ENCODE data around the gene POLD4.

POLD4 gene

GRCh38 chr11:67314218-67314617, 39.1 kb downstream of the POLD4 start:
- no peak for DNase-seq

GRCh38 chr11:67313125-67313890, 40.0 kb downstream of the POLD4 start:
- no peak for DNase-seq

DNA sequence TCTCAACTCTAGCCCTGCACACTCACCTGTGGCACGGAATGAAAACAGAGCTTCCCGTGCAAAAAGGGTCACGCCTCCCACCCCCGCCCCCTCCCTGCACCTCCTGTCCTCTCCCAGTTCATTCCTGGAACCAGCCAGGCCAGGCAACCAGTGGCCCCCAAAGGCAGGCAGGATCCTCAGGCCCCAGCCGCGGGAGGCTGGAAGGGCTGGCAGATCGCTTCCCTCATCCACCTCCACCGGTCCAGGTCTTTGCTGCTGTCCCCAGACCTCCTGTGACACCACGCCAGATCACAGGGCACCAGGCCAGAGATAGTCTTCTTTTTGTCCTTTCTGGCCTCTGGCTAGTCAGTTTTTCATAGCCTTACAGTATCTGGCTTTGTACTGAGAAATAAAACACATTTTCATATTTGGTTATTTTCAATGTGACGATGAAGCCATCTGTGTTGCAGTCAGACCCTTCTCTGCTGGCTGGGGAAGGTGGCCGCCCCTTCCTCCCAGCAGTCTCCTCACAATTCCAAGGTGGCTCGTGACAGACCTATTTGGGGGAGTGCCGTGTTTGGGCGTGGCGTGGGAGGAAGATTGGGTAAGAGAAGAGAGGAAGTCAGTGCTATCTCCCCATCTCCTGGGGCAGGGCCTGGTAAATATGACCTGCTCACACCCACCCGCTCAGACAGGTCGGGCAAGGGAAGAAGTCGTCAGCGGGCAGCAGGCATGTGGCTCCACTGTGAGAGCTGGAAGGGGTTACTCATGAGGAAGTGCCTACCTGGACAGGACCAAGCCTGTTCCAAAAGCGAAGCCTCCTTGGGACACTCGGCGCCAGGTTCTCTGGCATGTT, 40.9 kb downstream of the POLD4 start:
- DNase-seq = no peak

GRCh38 chr11:67311556-67312082, 41.7 kb downstream of the POLD4 start:
- no peak for DNase-seq

DNA sequence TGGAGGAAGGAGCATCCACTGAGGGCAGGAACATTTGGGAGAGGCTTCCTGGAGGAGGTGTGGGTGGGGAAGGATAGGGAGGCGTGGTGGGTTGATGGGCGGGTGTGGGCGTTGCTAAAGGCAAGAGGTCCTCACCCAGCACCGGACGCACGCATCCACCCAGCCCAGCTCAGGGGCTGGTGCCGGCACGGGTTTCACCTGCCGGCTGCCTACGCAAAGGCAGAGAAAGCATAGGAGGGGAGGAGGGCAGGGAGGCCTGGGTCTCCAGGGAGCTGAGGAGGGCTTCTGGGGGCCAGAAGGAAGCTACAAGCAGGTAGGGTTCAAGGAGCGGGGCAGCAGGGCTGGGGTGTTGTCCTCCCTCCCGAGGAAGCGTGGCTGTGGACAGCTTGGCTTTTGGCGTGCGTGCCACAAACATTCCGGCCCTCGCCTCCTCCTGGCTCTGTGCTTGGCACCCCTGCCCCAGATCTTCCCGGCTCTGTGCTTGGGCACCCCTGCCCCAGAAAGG, 42.2 kb downstream of the POLD4 start:
- no peak for DNase-seq

DNA sequence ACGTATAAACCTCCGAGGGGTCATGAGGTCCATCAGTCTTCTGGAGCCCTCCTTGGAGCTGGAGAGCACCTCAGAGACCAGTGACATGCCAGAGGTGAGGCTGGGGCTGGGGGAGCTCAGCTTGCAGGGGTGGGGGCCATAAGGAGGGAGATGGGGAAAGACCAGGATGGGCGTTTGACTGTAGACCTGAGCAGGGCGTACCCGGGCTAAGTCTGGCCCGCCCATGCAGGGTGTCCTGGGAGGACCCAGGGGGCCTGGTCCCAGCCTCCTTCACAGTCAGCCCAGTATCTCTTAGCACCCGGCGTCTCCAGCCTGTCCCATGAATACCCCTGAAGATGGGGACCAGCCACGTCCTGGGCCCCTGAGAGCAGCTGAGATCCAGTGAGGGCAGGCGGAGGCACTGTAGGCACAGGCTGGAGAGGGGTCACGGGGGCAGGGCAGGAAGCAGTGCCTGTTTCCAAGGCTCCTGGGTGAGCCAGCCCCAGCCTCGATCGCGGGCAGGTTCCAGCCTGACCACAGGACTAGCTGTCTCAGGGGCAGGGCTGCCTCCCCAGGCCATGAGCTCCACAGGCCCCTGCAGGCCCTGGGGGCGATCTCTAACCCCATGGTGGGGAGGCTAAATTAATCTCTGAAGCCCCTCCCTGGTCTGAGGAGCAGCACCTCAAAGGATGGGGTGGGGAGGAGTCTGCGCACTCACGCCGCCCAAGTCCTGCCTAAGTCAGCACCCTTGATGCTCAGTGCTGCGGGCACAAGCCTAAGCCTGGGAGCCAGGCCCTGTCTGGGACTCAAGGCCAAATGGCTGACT, 42.9 kb downstream of the POLD4 start:
- no peak for DNase-seq

- no peak for DNase-seq
Measured at GRCh38 chr11:67309661-67310061, 43.7 kb downstream of the POLD4 start.

- DNase-seq = no peak
Measured at GRCh38 chr11:67309166-67309565, 44.2 kb downstream of the POLD4 start.

GRCh38 chr11:67308031-67308866, 45.1 kb downstream of the POLD4 start:
- DNase-seq = no peak

- no peak for DNase-seq
Measured at GRCh38 chr11:67307545-67308001, 45.8 kb downstream of the POLD4 start.

DNA sequence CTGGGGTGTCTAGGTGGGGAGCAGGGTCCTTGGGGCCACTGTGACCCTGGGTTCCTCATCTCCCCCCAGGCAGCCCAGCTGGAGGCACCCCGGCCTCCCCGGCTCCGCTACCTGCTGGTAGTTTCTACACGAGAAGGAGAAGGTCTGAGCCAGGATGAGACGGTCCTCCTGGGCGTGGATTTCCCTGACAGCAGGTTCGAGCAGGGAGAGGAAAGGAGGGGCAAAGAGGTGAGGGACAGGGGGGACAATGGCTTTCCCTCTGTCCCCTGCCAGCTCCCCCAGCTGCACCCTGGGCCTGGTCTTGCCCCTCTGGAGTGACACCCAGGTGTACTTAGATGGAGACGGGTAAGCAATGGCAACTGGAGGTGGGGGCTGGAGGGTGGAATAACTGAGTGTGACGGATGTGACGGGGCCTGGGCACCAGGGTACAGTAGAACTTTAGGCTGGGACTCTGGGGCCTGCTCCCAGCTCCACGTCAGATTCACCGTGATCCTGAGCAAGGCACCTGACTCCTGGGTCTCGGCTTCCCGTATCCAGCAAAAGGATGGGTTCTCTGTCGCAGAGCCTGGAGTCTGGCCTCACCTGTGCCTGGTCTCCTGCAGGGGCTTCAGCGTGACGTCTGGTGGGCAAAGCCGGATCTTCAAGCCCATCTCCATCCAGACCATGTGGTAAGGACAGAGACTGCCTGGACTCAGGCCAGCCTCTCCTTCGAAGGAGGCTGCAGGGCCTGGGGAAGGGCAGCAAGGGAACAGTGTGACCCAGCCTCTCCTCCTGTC, 46.4 kb downstream of the POLD4 start:
- DNase-seq = no peak

GRCh38 chr11:67304511-67305113, 48.7 kb downstream of the POLD4 start:
- no peak for DNase-seq

DNA sequence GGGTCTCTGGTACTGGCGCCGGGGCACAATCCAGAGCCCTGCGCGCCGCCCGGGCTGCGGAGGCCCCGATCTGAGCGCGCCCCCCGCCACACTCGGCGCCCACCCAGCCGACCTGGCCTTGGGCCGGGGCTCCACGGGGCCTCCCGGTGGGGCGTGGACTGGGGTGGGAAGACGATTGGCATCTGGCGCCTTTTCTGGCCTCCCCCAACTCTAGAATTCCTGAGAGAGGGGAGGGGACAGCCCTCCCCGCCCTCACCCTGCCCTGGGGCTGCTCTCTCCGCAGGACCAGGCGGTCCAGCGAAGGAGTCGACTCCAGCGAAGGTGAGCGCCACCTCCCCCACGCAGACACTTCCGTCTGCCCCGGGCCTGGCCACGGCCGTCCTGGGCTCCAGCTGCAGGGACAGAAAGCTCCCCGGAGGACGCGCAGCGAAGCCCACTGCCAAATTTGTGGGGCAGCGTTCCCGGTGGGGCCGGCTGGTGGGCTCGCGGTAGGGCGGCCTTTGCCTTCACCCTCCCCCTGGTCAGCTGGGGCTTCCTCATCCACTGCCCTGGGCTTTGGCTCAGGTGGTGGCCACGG, 49.4 kb downstream of the POLD4 start:
- DNase-seq = no peak

DNA sequence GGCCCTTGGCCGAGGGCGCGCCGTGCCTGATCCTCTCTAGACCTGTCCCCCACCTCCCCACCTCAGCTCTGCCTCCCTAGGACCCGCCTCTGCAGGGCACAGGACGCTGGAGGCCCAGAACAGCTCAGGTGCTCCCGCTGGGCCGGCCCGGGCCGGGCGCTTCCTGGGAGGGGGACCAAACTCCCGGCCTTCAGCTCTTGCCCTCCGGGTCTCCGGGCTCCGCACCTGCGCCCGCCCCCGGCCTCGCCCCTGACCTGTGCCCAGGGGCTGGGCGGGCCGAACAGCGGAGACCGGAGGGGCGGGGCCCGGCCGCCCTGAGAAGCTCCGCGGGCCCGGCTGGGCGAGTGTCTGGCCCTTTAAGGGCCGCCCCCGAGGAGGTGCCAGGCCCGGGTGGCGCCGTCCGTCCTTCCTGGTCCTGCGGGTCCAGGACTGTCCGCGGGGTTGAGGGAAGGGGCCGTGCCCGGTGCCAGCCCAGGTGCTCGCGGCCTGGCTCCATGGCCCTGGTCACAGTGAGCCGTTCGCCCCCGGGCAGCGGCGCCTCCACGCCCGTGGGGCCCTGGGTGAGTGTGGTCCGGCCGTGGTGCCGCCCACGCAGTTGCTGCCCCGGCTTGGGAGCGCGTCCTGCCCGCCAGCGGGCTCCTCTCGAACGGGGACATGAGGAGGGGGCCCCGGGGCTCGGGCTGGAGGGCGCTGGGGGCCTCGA, 50.1 kb downstream of the POLD4 start, which contains the start of gene SSH3:
SSH3 (plus strand) TSS at position 399 of the 703 bp plus-strand sequence; CDS start at position 495, 96 bp downstream.
- no peak for DNase-seq

DNA sequence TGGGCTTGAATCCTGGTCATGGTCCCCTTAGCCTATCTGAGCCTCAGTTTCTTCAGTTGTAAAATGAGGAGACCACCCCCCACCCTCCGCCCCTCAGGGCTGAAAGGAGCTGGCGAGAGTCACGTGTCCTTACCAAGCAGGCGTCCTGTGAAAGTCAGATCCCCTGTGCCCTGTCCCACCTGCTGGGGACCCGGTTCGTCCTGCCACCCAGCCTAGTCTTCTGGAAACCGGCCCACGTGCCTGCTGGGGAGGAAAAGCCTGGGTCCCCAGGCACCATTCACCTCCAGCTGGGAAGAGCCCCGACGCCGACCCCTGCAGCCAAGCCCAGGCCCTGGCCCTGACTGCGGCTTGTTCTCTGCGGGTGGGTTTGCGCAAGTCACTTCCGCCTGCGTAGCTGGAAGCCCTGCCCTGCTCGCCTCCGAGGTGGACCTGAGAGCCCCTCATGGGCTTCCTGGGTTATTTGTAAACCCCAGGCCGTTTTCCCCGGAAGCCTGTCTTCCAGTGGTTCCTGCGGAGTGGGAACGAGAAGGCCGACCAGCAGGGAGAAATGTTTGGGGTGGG, 50.7 kb downstream of the POLD4 start:
- DNase-seq = no peak

- DNase-seq = peak; percentile 52
Measured at GRCh38 chr11:67301951-67302516, 51.3 kb downstream of the POLD4 start.

- DNase-seq = no peak
Measured at GRCh38 chr11:67301313-67301921, 51.9 kb downstream of the POLD4 start.

Measured in NCI-H2171 (cell line).